Measurements from ENCODE around the gene GRK1.
"Not testable (repeated sequence)": the region's sequence is repeated elsewhere in the genome, so short reads cannot be mapped to it uniquely, and the experiment has no call there.

The GRK1 gene

DNA sequence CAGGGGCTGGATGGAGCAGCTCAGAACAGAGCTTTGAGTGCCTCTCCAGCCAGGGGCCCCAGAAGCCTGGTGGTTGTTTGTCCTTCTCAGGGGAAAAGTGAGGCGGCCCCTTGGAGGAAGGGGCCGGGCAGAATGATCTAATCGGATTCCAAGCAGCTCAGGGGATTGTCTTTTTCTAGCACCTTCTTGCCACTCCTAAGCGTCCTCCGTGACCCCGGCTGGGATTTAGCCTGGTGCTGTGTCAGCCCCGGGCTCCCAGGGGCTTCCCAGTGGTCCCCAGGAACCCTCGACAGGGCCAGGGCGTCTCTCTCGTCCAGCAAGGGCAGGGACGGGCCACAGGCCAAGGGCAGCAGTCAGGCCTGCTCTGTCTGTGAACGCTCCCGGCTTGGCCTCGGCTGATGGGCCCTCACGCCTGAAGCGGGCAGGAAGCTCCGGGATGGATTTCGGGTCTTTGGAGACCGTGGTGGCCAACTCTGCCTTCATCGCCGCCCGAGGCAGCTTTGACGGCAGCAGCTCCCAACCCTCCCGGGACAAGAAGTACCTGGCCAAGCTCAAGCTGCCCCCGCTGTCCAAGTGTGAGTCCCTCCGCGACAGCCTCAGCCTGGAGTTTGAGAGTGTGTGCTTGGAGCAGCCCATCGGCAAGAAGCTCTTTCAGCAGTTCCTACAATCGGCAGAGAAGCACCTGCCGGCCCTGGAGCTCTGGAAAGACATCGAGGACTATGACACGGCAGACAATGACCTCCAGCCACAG, at the start of gene GRK1:
GRK1 (plus strand) TSS at position 269 of the 751 bp plus-strand sequence; CDS start at position 437, 168 bp downstream.
- no peak for ATAC-seq
- no peak within 1 kb of the TSS for H3K27ac Mint-ChIP-seq

DNA sequence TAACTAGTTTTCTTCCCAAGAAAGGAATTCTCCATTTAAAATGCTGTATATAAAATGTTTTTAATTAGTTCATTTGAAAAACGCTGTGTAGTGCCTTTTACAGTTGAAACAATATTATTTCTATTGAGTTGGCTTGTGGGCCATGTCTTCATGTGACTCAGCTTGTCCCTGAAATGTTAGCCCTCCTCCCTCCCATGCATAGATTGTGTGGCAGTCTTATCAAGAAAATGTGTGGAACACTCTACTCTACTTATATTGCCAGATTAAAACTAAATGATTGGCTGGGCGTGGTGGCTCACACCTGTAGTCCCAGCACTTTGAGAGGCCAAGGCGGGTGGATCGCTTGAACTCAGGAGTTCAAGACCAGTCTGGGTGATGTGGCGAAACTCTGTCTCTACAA, 49.1 kb upstream of the GRK1 start:
- DNase-seq (ENCODE audit: low spot score in 2 of 2) (no peak), ATAC-seq (no peak)
- Mint-ChIP-seq H3K36me3 (peaks cover 44% of the 10 kb centered on the region), H3K9me3 (no peaks in the 10 kb centered on the region), H3K4me1 (peaks cover 15% of the 10 kb centered on the region), H3K4me3 (no peak overlapping the region), H3K27ac (no peak overlapping the region)

More for the DNA sequence above, at the start of gene GRK1:
- Mint-ChIP-seq H3K4me1 (peaks cover 2% of the 10 kb centered on the region), H3K9me3 (peaks cover under 1% of the 10 kb centered on the region), H3K36me3 (peaks cover 14% of the 10 kb centered on the region), H3K4me3 (no peak within 1 kb of the TSS)
- no peak for DNase-seq (ENCODE audit: low spot score in 2 of 2)

DNA sequence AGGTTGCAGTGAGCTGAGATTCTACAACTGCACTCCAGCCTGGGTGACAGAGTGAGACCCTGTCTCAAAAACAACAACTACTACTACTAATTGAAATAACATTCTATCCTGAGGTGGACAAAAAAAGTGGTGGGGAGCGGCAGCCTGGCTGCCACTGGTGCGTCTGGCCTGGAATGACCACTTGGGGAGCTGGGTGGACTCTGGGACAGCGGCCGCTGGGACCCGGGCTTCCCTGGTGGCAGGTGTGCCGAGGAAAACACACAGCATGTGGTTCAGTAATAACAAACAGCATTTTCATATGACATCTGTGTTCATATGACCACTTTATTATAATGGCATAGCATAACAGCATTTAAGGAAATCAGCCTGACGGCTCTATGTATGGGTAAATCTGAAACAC, 48.6 kb upstream of the GRK1 start:
- H3K4me1 Mint-ChIP-seq, result peaks cover 15% of the 10 kb centered on the region
- H3K27ac Mint-ChIP-seq, result peak overlapping the region; percentile 61
- no peak overlapping the region for H3K4me3 Mint-ChIP-seq
- peaks cover 48% of the 10 kb centered on the region for H3K36me3 Mint-ChIP-seq
- no peak for ATAC-seq
- no peak for DNase-seq (ENCODE audit: low spot score in 2 of 2)
- no peaks in the 10 kb centered on the region for H3K9me3 Mint-ChIP-seq

DNA sequence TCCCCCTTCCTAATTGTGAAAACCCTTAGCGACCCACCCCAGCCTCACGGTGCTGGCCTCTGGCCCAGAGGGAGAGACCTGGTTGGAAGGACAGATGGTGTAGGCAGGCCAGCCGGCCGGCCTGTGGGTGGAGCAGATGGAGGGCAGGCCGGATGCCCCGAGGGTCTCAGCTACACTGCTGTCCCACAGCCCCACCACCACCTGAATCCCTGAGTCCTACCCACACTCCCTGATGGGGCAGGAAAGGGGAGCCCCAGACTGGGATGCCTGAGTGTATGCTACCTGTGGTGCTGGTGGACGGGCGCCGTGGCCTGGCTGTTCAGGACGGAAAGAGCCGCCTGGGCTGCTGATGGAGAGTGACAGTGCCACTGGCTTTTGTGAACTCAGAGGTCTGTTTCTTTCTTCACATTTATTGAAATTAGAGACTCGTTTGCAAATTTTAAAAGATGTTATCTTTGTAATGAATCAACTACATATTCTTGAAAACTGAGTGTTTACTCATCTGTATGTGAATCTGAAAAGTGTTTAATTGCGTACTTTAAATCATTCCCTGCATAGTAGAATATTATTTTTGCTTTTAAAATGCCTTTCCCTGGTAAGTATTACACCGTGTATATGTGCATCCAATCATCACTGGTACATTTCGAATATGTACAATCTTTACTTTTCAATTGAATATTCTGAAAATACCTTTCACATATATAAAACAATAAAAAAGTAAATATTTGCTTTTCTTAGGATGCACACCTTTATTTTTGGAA, 46.8 kb upstream of the GRK1 start:
- ATAC-seq (no peak), DNase-seq (ENCODE audit: low spot score in 2 of 2) (no peak)
- Mint-ChIP-seq H3K9me3 (no peaks in the 10 kb centered on the region), H3K36me3 (peaks cover 64% of the 10 kb centered on the region), H3K4me3 (no peak overlapping the region), H3K27ac (no peak overlapping the region), H3K4me1 (peaks cover 15% of the 10 kb centered on the region)

DNA sequence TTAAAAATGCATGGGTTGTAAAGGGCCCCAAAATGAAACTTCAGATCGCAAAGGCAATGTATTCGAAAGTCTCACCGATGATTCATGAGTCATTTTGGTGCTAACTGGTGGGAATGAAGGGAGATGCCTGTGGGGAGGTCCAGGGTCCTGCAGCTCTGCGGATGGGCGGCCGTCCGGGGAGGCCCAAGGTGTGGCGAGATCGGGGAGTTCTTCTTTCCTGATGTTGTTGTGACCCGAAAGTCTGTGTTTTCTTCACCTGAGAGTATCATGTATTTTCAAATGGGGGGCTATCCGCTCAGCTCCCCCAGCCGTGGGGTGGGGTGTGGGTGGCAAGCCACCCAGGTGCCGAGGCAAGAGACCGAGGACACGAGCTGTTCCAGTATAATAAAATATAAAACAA, 46.0 kb upstream of the GRK1 start:
- H3K36me3 Mint-ChIP-seq, result peaks cover 65% of the 10 kb centered on the region
- DNase-seq (ENCODE audit: low spot score in 2 of 2) (no peak), ATAC-seq (no peak)
- H3K27ac Mint-ChIP-seq, result no peak overlapping the region
- H3K4me3 Mint-ChIP-seq, result no peak overlapping the region
- H3K9me3 Mint-ChIP-seq, result no peaks in the 10 kb centered on the region
- peaks cover 15% of the 10 kb centered on the region for H3K4me1 Mint-ChIP-seq

DNA sequence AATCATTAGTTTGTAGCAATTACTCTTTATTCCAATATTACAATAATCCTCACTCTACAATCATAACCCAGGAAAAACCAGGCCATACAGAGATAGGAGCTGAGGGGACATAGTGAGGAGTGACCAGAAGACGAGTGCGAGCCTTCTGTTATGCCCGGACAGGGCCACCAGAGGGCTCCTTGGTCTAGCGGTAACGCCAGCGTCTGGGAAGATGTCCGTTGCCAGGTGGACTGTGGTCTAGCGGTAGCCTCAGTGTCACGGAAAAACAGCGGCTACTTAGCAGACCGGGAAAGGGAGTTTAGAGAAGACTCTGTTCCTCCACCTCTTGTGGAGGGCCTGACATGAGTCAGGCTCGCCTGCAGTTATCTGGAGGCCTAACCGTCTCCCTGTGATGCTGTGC, 45.5 kb upstream of the GRK1 start:
- not testable (repeated sequence) for ATAC-seq; H3K27ac Mint-ChIP-seq; DNase-seq (ENCODE audit: low spot score in 2 of 2); H3K4me3 Mint-ChIP-seq; H3K9me3 Mint-ChIP-seq
- Mint-ChIP-seq H3K4me1 (peaks cover 12% of the 10 kb centered on the region), H3K36me3 (peaks cover 65% of the 10 kb centered on the region)

DNA sequence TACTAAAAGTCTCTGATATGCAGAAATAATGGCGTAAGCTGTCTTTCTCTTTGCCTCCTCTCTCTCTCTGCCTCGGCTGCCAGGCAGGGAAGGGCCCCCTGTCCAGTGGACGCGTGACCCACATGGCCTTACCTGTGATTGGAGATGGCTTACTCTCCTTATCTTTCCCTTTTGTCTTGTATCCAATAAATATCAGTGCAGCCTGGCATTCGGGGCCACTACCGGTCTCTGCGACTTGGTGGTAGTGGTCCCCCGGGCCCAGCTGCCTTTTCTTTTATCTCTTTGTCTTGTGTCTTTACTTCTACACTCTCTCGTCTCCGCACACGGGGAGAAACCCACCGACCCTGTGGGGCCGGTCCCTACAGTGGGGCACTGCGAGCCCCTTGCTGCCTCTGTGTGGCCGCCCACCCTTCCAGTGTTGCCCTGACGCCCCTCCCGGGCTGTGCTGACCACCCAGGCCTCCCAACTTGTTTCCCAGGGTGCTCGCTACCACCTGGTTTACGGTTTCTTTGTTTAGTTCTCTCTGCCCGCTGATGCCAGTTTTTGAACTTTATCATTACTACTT, 45.0 kb upstream of the GRK1 start:
- not testable (repeated sequence) for ATAC-seq; H3K4me3 Mint-ChIP-seq; H3K9me3 Mint-ChIP-seq; H3K4me1 Mint-ChIP-seq; DNase-seq (ENCODE audit: low spot score in 2 of 2); H3K27ac Mint-ChIP-seq
- peaks cover 66% of the 10 kb centered on the region for H3K36me3 Mint-ChIP-seq

DNA sequence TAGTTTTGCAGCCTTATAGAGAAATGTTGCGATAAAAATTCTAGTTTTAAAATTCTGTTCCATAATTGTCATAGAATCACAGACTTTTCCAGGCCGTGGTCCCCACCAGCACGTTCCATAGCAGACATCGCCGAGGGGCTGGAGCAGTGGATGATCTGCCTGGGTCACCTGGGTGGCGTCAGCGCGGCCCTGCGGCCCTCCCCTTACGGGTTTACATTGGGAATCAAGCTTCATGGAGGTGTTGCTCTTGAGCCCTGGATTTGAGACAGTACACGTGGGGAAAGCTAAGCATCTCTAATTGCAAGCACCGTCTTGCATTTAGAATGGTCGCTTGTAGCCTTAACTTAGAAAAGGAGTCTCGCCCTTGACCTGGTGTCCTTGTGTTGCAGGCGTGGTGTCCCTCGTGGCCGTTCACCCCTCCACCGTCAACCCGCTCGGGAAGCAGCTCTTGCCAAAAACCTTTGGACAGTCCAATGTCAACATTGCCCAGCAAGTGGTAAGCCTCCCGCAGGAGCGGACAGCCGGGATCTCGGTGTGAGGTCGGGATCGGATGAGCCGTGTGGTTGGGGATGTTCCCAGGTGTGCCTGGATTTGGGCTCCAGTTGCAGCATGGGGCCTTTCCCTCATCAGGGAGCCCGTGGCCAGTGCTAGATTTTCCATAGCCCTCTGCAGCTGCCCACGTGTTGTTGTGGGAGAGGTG, 44.1 kb upstream of the GRK1 start:
- no peaks in the 10 kb centered on the region for H3K9me3 Mint-ChIP-seq
- no peak overlapping the region for H3K27ac Mint-ChIP-seq
- H3K36me3 Mint-ChIP-seq, result peaks cover 73% of the 10 kb centered on the region
- no peak overlapping the region for H3K4me3 Mint-ChIP-seq
- ATAC-seq (no peak), DNase-seq (ENCODE audit: low spot score in 2 of 2) (no peak)
- H3K4me1 Mint-ChIP-seq, result peaks cover 7% of the 10 kb centered on the region

DNA sequence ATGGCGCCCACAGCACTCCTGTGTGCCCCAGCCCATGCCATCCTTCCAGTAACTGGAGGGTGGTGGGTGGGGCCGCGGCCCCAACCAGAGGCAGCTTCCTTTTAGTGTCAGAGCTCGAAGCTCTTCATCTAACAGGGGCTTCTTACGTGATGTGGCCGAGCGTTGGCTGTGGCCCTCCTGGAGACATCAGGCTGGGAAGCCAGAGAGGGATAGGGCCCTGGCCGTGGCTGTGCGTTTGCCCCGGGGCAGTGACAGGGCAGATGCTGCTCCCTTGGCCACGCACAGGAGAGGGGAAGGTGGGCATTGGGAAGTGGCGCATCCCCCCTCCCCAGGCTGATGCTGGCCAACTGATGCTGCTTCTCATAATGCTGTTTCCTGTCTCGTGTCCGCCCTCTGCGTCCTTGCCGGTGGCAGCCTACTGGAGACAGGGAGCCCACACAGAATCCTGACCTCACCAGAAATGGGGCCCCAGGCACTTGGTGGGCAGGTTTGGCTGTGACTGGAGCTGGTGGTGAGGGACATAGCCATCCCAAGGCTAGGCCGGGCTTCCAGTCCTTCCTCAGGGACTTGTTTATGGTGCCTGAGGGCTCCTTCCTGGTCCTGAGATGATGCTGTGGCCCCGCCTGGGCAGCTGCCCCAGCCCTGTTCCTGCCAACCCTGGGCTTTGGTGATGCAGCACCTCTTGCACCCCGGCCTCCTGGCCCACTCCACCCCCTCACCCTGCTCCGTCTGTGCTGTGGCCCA, 43.4 kb upstream of the GRK1 start:
- H3K36me3 Mint-ChIP-seq, result peaks cover 68% of the 10 kb centered on the region

DNA sequence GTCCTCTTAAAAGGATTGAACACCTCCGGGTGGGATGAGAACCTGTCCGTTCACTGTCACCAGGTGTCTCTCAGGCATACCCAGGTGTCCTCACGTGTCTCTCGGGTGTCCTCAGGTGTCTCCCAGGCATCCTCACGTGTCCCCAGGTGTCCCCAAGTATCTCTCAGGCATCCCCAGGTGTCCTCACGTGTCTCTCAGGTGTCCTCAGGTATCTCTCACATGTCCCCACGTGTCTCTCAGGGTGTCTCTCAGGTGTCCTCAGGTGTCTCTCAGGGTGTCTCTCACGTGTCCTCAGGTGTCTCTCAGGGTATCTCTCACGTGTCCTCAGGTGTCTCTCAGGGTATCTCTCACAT, 42.8 kb upstream of the GRK1 start:
- Mint-ChIP-seq H3K4me1 (peaks cover 7% of the 10 kb centered on the region), H3K27ac (no peak overlapping the region), H3K4me3 (no peak overlapping the region), H3K36me3 (peaks cover 62% of the 10 kb centered on the region), H3K9me3 (no peaks in the 10 kb centered on the region)
- DNase-seq (ENCODE audit: low spot score in 2 of 2), result no peak
- ATAC-seq, result no peak

More for the DNA sequence above, 43.4 kb upstream of the GRK1 start:
- Mint-ChIP-seq H3K4me1 (peaks cover 2% of the 10 kb centered on the region), H3K4me3 (no peak overlapping the region), H3K27ac (no peak overlapping the region), H3K9me3 (no peaks in the 10 kb centered on the region)
- DNase-seq (ENCODE audit: low spot score in 2 of 2) (no peak), ATAC-seq (peak; percentile 37)

DNA sequence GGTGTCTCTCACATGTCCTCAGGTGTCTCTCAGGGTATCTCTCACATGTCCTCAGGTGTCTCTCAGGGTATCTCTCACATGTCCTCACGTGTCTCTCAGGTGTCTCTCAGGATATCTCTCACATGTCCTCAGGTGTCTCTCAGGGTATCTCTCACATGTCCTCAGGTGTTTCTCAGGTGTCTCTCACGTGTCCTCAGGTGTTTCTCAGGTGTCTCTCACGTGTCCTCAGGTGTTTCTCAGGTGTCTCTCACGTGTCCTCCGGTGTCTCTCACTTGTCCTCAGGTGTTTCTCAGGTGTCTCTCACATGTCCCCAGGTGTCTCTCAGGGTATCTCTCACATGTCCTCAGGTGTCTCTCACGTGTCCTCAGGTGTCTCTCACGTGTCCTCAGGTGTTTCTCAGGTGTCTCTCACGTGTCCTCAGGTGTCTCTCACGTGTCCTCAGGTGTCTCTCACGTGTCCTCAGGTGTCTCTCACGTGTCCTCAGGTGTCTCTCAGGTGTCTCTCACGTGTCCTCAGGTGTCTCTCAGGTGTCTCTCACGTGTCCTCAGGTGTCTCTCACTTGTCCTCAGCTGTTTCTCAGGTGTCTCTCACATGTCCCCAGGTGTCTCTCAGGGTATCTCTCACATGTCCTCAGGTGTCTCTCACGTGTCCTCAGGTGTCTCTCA, 42.2 kb upstream of the GRK1 start:
- not testable (repeated sequence) for DNase-seq (ENCODE audit: low spot score in 2 of 2); H3K4me1 Mint-ChIP-seq; H3K4me3 Mint-ChIP-seq; ATAC-seq; H3K9me3 Mint-ChIP-seq; H3K27ac Mint-ChIP-seq
- H3K36me3 Mint-ChIP-seq, result peaks cover 61% of the 10 kb centered on the region

DNA sequence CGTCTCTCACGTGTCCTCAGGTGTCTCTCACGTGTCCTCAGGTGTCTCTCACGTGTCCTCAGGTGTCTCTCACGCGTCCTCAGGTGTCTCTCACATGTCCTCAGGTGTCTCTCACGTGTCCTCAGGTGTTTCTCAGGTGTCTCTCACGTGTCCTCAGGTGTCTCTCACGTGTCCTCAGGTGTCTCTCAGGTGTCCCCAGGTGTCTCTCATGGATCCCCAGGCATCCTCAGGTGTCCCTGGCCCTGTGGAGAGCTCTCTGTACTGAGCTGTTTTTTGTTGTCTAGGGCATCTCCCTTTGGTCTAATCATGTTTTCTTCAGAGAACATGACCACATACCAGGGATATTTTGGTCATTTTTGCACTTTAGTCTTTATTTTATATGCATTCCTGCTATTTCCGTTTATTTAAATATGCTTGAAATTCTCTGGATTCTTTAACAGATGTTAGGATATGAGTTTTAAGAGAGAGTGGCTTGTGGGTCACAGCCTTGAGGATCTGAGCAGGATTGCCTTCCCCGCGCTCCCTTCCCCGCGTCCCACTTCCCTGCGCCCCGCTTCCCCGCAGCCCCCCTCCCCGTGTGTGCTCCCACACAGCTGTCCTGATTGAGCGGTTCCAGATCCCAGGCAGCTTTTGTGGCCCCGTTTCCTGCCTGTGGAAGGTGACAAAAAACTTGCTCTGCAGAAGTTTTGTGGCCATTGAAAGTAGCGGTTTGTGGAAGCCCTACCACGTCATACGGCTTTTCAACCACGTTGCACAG, 40.9 kb upstream of the GRK1 start:
- no peak overlapping the region for H3K27ac Mint-ChIP-seq
- H3K9me3 Mint-ChIP-seq, result no peaks in the 10 kb centered on the region
- H3K36me3 Mint-ChIP-seq, result peaks cover 63% of the 10 kb centered on the region
- no peak for ATAC-seq
- no peak for DNase-seq (ENCODE audit: low spot score in 2 of 2)
- peaks cover 8% of the 10 kb centered on the region for H3K4me1 Mint-ChIP-seq
- H3K4me3 Mint-ChIP-seq, result no peak overlapping the region

DNA sequence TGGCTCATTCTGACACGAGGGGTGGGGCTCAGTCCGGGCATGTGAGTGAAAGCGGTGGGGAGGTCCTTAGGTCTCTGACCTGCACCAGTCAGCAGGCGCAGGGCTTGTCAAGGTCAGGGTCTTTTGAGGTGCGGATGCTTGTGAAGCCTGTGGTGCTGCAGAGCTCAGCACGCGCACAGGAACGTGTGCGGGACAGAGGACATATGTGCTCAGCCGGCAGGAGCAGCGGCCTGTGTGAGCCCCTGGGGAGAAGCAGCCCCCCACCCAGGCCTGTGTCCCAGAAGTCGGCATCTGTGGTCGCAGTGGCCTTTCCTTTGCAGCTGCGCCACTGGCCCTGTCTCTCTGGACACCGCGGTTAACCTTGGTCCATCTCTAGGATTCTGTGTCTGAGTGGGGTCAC, 39.9 kb upstream of the GRK1 start:
- H3K4me3 Mint-ChIP-seq, result no peak overlapping the region
- DNase-seq (ENCODE audit: low spot score in 2 of 2) (no peak), ATAC-seq (no peak)
- H3K9me3 Mint-ChIP-seq, result no peaks in the 10 kb centered on the region
- H3K4me1 Mint-ChIP-seq, result peaks cover 8% of the 10 kb centered on the region
- H3K36me3 Mint-ChIP-seq, result peaks cover 70% of the 10 kb centered on the region
- no peak overlapping the region for H3K27ac Mint-ChIP-seq
